Transverse colon (tissue), 4 donors: ENCODE data around the gene TUBE1.

Source experiments
- EP300 ChIP-seq: sonication (generic); formaldehyde crosslinking; IDR thresholded peaks from one replicate; pipeline ENCODE4 v1.6.1; 2017; ENCODE audit warnings: antibody characterized with exemption, low read depth
- POLR2A ChIP-seq: fragments of 450-650 bp; IDR thresholded peaks from one replicate; pipeline ENCODE4 v1.6.1; 2016; ENCODE audit warnings: antibody characterized with exemption, mild to moderate bottlenecking, moderate library complexity
- POLR2AphosphoS5 ChIP-seq, 3 donors: sonication (generic); formaldehyde crosslinking; IDR thresholded peaks; one replicate each; pipeline ENCODE4 v1.6.1; 2016; ENCODE audit warnings: antibody characterized with exemption in 3 of 3
- TF ChIP-seq, protein P1 (sequence below), 5 experiments: fragments of 200-600 bp in 3 of 5; fragments of 450-650 bp in 2 of 5; sonication (generic) in 3 of 5; IDR thresholded peaks; 1 replicate in 2 of 5; 2 replicates in 3 of 5; pipeline ENCODE4 v1.5.1; 2016 to 2017; ENCODE audit warnings: antibody characterized with exemption in 5 of 5, inconsistent platforms in 3 of 5, mild to moderate bottlenecking in 2 of 5, moderate library complexity in 1 of 5

GRCh38 chr6:112058243-112059032 is 28.8 kb downstream of the TUBE1 start:
- TF ChIP-seq, protein P1, sequence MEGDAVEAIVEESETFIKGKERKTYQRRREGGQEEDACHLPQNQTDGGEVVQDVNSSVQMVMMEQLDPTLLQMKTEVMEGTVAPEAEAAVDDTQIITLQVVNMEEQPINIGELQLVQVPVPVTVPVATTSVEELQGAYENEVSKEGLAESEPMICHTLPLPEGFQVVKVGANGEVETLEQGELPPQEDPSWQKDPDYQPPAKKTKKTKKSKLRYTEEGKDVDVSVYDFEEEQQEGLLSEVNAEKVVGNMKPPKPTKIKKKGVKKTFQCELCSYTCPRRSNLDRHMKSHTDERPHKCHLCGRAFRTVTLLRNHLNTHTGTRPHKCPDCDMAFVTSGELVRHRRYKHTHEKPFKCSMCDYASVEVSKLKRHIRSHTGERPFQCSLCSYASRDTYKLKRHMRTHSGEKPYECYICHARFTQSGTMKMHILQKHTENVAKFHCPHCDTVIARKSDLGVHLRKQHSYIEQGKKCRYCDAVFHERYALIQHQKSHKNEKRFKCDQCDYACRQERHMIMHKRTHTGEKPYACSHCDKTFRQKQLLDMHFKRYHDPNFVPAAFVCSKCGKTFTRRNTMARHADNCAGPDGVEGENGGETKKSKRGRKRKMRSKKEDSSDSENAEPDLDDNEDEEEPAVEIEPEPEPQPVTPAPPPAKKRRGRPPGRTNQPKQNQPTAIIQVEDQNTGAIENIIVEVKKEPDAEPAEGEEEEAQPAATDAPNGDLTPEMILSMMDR (IDR thresholded peaks at IDR 0.05): no peak
- no peak for TF ChIP-seq POLR2AphosphoS5 (IDR thresholded peaks at IDR 0.05)
- TF ChIP-seq EP300: no peak
- no peak for TF ChIP-seq POLR2A
